NCI-H2171 treated with DMSO at 0.1 percent for 48 hours (cell line): ENCODE data around the gene CPT1C.

Source experiments
- DNase-seq: peaks from one replicate; lab custom pipeline; 2025; lab: John Stamatoyannopoulos, UW

CPT1C gene

DNA sequence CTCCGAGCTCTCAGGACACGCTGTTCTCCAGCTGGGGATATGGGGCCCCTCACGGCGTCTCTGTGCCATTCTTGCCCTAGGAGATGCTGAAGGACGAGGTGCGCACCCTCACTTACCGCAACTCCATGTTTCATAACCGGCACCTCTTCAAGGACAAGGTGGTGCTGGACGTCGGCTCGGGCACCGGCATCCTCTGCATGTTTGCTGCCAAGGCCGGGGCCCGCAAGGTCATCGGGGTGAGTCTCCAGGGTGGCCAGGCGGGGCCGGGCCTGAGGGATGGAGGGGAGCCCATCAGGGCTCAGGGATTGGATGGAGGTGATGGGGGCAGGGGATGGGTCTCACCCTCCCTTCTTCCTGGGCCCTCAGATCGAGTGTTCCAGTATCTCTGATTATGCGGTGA is 9.1 kb upstream of the CPT1C start:
- DNase-seq: no peak

DNA sequence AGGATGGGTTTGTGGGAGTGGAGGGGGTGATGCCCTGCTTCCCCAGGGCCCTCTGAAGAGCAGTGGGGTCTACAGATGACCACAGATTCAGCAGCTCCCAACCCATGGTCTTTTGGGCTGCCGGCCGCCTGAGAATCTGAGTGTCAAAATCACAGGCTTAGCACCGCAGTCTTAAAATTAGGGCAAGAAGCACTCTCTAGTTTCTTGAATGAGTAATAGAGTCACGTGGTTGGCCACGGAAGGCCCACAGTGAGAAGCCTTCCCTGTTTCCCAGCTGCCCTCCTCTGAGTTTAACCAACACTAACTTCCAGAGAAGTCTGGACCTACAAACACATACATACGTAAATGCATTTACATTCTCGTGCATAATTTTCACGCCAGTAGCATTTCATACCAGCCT is 8.6 kb upstream of the CPT1C start:
- DNase-seq: no peak

DNA sequence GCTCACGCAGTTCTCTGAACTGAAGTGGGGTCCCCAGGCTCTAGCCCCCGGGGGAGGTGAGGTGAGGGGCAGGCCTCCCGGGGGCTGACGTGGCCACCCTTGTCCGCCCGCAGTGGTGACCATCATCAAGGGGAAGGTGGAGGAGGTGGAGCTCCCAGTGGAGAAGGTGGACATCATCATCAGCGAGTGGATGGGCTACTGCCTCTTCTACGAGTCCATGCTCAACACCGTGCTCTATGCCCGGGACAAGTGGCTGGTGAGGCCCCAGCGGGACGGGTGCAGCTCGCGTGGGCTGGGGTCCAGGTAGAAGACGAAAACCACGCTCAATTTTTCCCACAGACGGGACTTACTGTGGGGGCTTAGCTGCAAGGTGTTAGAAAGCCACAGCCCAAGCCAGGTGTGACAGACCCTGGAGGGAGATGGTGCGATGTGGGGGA is 7.1 kb upstream of the CPT1C start:
- DNase-seq: no peak

DNA sequence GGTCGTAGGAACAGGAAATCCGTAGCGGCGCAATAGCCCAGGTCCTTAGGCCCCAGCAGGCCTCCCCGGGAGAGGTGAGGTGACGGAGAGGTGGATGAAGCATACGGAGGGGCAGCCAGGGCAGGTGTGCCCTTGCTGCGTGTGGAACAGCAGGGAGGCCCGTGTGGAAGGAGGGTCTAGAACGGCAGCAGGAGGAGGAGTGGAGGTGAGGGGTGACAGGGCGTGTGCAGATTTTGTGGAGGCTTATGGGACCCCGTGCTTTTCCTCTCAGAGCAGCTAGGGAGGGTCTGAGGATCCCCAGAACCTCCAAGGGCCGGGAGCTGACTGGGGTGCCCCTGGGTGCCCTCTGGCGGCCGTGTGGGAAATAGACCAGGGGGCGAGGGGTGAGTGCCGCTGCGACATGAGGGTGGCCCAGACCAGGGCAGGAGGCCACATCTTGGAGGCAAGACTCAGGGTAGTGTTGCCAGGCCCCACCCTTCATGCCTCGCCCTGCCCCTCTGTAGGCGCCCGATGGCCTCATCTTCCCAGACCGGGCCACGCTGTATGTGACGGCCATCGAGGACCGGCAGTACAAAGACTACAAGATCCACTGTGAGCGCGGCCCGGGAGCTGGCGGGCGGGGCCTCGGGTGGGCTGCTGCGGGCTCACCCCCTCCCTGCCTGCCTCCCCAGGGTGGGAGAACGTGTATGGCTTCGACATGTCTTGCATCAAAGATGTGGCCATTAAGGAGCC is 6.5 kb upstream of the CPT1C start:
- DNase-seq: peak; percentile 9

DNA sequence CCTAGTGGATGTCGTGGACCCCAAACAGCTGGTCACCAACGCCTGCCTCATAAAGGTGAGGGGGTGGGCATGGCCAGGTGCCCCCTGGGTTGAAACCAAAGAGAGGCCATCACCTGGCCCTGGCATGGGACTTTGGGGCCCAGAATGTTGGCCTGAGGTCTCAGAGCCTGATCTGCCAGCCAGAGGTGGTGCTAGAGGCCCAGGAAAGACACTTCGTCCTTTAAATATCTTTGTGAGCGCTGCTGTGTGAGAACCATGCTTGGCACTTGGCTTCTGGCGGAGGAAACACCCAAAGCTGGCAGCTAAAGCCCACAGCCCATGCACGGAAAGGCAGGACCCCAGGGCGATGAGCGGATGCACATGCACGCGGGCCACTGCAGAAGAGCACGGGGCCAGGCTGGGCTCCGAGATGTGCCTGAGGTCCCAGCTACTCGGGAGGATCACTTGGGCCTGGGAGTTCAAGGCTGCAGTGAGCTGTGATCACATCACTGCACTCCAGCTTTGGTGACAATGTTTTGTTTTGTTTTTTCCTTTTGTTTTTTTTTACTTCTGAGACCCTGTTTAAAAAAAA is 5.8 kb upstream of the CPT1C start:
- no peak for DNase-seq

DNA sequence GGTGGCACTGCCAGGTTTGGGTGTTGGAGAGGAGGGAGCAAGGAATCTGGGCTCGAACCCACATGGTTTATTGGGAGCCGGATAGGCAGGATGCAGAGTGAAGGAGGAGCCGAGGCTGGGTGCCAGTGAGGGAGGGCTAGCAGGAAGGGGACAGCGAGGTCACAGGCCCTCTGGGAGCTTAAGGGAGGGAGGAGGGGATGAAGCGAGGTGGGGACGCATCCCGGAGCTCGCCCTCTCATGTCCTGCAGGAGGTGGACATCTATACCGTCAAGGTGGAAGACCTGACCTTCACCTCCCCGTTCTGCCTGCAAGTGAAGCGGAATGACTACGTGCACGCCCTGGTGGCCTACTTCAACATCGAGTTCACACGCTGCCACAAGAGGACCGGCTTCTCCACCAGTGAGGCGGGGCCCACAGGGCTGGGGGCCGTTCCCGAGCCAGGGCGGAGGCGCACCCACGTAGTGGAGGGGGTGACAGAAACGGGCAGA is 5.0 kb upstream of the CPT1C start:
- DNase-seq: no peak

DNA sequence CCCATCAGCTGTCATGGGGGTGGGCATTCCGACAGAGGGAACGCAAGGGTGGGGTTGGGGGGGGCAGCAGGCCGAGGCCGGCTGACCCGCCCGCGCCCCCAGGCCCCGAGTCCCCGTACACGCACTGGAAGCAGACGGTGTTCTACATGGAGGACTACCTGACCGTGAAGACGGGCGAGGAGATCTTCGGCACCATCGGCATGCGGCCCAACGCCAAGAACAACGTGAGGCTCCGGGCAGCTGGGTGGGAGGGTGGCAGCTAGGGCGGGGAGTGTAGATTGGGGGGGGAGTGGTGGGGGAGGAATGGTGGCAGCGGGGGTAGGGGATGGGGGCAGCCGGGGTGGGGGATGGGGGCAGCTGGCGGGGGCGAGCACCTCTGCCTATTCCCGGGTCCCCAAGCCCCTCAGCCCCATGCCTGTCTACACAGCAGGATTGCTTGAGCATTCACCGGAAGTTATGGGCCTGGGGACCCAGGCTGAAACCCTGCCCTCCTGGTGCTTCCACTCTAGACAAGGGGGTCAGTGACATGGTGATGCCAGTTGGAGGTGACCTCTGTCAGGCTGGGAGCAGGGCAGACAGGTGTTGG is 4.3 kb upstream of the CPT1C start:
- no peak for DNase-seq

DNA sequence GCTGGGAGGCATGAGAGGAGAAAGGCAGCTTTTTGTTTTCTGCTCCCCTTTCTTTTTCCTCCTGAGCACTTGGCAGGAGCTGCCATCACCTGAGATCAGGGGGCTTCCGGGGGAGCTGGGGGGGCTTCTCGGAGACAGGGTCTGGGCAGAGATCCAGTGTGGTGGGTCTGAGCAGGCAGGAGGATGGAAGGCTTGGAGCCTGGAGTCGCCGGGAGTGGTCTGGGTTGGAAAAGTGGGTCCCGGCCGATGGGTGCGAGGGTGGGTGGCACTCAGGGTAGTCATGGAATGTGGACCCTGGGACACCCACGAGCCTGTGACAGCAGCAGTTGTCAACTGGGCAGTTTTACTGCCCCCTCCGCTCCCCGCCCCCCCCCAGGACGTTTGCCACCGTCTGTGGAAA is 3.8 kb upstream of the CPT1C start:
- DNase-seq: no peak

DNA sequence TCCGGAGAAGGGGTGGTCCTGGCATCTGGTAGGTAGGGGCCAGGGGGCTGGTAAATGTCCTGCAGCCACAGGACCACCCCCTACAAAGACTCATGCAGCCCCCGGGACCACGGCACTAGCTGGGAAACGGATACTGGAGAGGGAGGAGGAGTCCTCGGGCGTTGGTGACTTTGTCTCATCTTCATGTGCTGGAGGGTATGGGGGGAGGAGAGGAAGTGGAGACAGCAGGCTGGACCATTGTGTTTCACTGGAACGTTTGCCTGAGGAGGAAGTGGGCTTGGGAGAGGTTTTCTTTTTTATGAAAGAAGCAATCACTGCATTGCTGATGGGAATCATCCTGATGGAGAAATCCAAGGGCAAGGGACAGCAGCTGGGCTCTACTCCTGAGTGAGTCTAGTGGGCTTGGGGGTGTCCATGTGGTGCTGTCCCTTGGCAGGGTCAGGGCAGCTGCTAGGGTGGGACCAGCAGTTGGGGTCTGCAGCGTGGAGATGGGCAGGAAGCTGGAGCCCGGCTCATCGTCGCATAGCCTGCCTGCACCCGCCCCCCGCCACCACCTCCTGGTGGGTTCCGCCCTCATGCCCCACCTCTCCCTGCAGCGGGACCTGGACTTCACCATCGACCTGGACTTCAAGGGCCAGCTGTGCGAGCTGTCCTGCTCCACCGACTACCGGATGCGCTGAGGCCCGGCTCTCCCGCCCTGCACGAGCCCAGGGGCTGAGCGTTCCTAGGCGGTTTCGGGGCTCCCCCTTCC is 3.2 kb upstream of the CPT1C start:
- DNase-seq: no peak

DNA sequence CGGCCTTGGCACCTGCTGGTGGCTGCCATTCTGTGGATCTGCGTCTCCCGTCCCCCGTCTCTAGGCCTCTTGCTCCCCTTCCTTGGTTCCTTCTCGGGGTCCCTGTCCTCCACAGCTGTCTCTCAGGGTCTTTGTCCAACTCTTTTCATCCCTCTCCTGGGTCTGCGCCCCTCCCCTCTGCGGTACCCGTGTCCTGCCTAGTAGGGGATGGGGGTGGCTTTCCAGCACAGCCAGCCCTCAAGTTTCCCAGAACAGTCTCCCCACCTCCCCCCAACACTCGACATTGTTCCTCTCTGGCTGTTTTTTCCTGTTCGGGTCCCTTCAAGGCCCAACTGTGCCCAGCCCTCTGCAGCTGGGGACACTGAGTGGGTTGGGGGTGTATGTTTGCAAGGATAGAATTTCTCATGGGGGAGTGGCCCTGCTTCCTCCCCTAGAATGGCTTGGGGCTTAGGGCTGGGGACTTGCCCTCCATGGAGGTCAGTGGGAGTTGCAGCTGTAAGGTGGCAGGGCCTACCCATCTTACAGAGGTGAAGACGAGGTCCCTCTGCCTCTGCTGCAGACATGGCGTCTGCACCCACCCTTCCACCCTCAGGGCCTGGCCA is 2.3 kb upstream of the CPT1C start:
- DNase-seq: no peak

DNA sequence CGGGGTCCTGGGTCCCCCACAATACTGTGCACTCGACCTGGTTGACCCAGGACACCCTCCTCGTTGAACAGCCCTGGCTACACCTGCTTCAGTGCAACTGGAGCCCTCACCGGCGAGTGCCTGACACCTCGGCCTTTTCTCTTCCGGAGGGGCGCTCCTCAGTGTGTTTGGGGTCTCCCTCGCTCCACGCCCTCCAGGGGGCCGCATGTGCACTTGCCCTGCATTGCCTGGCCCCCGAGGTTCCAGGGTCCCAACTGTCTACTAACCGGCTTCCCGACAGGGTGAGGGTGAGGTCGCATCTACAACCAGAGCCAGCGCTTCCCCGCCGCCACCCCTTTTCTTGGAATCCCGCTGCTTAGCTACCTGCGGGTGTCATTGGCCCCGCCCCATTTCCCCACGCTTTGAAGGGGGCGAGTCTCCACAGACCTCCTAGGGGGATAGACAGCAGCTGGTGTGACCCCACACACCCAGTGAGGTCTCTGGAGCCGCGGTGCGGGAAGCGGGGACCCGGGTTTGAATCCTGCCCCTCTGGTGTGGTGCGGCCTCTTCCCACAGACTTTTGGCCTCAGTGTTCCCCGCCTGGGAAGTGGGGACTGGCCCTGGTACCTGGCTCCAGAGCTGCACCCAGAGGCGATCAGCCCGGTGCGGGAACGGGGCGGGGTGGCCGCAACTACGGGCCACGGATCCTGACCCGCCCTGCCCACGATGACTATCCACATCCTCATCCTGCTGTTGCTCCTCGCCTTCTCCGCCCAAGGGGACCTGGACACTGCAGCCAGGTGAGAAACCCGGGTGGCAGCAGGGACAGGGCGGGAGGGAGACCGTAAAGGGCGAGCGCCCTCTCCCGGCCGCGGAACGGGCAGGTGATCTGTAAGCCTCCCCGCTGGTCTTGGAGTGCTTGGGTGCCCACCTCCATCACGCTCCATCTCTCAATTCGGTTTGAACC is 1.5 kb upstream of the CPT1C start, which contains the start of gene ADM5:
ADM5 (plus strand) TSS at position 462 of the 946 bp plus-strand sequence; CDS start at position 706, 244 bp downstream.
- peak; percentile 59 for DNase-seq

DNA sequence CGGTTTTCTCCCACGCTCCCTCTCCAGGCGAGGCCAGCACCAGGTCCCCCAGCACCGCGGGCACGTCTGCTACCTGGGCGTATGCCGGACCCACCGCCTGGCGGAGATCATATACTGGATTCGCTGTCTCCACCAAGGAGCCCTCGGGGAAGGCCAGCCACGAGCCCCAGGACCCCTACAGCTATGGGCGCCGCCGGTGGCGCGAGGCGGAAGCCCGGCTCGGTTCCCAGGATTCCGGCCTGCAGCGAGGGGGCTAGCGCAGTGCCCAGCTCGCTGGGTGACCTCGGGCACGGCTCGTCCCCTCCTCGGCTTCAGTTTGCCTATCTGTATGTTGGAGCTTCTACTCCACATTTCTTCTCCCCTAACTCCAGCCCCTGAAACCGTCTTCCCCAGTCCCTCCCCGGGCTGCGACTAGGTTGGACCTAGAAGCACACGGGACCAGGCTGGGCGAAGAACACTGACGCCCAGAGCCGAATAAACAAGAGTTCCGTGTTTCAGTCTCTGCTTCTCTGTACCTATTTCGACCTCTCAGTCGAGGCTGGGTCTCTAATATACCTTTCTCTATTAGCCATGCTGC is 749 bp upstream of the CPT1C start:
- DNase-seq: no peak

DNA sequence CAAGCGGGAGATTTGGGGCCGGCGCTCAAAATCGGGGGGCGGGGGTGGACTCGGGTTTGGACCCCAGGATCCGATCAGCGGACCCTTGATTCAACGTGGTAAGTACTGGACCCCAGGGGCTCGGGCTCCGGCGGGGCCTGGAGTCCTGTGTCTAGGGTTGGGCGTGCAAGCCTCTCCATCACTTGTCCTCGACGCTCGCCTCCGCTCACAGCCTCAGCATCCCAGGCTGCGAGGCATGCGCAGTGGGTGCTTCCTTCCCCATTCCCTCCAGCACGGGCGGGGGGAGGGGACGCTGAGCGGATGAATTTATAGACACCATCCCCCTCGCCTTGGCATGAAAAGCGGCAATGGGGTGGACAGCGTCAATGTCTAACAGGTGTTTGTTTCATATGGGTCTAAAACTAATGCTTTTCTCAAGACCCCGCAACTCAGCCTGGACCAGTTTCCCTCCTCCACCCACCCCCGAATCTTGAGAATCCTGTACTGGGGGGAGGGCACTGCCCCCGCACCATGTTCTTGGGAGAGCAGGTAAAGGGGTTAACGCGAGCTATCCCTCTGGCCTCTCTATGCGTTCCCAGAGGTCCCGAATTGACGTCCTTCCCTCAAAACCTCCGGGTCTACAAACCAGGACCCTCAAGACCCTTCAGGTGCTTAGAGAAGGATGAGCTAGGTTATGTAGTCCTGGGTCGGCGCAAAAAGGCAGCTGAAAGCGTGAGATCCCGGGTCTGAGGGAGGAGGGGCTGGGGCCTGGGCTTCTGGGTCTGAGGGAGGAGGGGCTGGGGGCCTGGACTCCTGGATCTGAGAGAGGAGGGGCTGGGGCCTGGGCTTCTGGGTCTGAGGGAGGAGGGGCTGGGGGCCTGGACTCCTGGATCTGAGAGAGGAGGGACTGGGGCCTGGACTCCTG is 579 bp downstream of the CPT1C start:
- DNase-seq: peak; percentile 72

DNA sequence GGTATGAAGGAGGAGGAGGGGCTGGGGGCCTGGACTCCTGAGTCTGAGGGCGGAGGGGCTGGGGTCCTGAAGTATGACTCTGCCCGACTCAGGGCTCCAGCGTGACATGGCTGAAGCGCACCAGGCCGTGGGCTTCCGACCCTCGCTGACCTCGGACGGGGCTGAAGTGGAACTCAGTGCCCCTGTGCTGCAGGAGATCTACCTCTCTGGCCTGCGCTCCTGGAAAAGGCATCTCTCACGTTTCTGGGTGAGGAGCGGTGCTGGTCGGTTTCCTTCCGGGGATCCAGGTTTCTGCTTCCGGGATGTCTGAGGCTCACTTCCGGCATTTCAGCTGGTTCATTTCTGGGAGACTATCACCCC is 1.2 kb downstream of the CPT1C start:
- DNase-seq: no peak

DNA sequence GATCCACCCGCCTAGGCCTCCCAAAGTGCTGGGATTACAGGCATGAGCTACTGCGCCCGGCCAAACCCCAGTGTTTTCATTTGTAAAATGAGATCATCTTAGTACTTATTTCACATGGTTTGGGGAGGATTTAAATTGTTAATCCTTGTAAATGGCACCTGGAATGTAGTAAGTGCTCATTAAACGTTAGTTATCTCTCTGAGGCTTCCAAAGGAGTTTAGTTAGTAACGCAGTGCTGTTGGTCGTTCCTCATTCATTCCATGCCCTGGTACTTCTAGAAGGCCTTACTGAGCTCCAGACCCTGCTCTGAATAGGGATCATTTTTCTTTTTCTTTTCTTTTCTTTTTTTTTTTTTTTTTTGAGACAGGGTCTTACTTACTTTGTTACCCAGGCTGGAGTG is 5.2 kb downstream of the CPT1C start:
- DNase-seq: no peak

DNA sequence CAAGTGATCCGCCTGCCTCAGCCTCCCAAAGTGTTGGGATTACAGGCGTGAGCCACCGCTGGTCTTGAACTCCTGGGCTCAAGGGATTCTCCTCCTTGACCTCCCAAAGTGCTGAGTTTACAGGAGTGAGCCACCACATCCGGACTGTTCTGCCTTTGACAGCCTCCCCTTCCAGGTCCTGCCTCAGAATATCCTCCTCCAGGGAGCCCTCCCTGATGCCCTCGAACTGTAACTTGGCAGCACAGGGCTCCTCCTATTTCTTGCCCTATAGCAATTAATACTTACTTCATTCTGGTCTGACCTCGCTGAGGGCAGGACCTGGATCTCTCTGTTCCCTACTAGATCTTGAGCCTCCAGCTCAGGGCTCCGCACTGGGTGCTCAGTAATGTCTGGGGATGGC is 5.9 kb downstream of the CPT1C start:
- DNase-seq: no peak

DNA sequence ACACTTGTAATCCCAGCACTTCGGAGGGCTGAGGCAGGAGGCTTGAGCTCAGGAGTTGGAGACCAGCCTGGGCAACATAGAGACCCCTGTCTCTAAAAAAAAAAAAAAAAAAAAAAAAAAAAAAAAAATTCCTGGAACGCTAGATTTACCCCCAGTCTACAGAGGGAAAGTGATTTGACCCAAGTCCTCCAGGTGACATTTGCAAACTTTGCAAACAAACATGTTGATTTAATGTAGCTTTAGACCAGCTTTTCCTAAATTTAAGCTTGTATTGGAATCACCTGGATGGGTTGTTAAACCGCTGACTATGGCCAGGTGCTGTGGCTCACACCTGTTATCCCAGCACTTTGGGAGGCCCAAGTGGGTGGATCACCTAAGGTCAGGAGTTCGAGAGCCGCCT is 8.4 kb downstream of the CPT1C start:
- no peak for DNase-seq

DNA sequence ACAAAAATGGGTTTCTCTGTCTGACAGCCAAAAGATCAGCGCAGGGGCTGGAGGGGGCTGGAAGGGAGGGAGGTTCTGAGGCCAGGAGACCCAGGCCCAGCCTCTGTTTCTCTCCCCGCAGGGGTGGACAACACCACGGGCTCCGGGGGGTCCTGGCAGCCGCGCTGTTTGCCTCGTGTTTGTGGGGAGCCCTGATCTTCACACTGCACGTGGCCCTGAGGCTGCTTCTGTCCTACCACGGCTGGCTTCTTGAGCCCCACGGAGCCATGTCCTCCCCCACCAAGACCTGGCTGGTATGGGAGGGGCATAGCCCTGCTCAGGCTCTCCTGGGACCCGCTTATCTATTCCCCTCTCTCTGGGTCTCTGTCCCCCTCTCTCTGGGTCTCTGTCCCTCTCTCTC is 9.6 kb downstream of the CPT1C start:
- no peak for DNase-seq

DNA sequence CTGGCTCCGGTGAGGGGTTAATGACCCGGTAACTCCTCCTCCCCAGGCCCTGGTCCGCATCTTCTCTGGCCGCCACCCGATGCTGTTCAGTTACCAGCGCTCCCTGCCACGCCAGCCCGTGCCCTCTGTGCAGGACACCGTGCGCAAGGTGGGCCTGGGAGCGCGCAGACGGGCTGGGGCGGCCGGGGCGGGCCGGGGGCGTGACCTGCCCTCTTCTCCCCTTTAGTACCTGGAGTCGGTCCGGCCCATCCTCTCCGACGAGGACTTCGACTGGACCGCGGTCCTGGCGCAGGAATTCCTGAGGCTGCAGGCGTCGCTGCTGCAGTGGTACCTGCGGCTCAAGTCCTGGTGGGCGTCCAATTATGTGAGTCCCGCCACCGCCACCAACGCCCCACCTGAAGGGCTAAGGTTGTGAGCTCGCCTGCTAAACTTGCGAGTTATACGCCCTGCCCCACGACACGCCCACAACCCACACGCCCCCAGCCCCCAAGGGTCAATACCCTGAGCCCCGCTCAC is 10.4 kb downstream of the CPT1C start:
- no peak for DNase-seq
